ENCODE results near the gene ABLIM2. TPM values are rescaled to one million over a fixed set of nuclear protein-coding genes. Genes with fewer than 3 reads are reported as not detected.

The ABLIM2 gene
- total and polyA plus RNA-seq, 2 of the 8 experiments (the other 6 are each of a cell fraction or from before 2014, with no cell fraction given) = 2.8 to 3.0 TPM

DNA sequence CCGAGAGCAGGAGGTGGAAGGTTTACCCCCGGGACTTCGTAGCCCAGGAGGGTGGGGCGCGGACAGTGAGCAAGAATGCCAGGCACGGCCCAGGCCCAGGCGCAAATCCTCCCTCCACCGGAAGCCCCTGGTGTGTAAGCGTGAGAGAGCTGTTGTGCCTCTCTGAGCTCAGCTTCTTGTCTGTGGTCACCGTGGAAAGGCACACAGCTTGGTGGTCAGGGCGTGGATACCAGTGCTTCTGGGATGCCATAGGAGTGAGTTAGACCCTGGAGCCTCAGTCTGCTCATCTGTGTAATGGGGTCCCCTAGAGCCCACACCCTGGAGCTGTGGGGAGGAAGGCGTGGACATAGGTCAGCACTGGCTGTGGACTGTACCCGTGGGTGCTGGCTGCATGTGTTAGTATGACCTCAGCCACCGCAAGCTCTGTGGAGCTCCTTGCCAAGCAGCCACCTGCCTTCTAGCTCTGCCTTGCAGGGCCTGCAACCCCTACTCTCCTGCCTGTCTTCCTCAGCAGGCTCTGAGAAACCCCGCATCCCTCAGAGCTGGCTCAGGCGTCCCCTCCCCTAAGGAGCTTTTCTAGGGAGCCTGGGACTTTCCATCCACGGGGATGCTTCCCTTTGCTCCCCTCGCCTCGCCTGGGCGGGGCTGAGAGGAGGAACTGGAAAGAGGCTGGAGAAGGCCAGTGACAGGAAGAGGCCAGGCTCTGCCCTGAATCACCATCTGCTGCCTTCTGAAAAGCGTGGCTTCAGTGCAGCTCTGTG, 190.9 kb downstream of the ABLIM2 start:
- CTCF ChIA-PET (ENCODE audit: partially characterized antibody) = interaction anchor here (0.7 to 3.0 kb wide), 16 partner anchors 8 to 232 kb away, joined by 3 to 10 read pairs (median 3); no protein-coding TSS in a partner anchor
- WGBS, 2 experiments (ENCODE audit: extremely low coverage in 1 of 2, insufficient coverage in 1 of 2, insufficient read length in 1 of 2, insufficient replicate concordance in 2 of 2, low coverage in 1 of 2, low lambda C conversion rate in 2 of 2, missing lambda C conversion rate in 1 of 2) = 88% methylated on average over 21 of the region's 21 CpGs; no CpG with 5 or more reads in 1 of the 2 experiments
- H3K4me2 ChIP-seq (ENCODE audit: insufficient read depth in 1 of 2, low read depth in 2 of 2, low read length in 2 of 2) = no peak overlapping the region
- TF ChIP-seq TAF1 (IDR thresholded peaks at IDR 0.05; ENCODE audit: low read depth, low read length) = no peak
- TF ChIP-seq NANOG (IDR thresholded peaks at IDR 0.05; ENCODE audit: insufficient read depth, low read depth, low read length, poor library complexity, severe bottlenecking) = no peak
- TF ChIP-seq RFX5 (IDR thresholded peaks at IDR 0.05; ENCODE audit: borderline replicate concordance, low read depth, low read length) = no peak
- no peak for TF ChIP-seq TEAD4 (IDR thresholded peaks at IDR 0.05; ENCODE audit: low read depth, low read length)
- TF ChIP-seq, protein P1, sequence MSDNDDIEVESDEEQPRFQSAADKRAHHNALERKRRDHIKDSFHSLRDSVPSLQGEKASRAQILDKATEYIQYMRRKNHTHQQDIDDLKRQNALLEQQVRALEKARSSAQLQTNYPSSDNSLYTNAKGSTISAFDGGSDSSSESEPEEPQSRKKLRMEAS (IDR thresholded peaks at IDR 0.05) = no peak
- TF ChIP-seq, protein P2, sequence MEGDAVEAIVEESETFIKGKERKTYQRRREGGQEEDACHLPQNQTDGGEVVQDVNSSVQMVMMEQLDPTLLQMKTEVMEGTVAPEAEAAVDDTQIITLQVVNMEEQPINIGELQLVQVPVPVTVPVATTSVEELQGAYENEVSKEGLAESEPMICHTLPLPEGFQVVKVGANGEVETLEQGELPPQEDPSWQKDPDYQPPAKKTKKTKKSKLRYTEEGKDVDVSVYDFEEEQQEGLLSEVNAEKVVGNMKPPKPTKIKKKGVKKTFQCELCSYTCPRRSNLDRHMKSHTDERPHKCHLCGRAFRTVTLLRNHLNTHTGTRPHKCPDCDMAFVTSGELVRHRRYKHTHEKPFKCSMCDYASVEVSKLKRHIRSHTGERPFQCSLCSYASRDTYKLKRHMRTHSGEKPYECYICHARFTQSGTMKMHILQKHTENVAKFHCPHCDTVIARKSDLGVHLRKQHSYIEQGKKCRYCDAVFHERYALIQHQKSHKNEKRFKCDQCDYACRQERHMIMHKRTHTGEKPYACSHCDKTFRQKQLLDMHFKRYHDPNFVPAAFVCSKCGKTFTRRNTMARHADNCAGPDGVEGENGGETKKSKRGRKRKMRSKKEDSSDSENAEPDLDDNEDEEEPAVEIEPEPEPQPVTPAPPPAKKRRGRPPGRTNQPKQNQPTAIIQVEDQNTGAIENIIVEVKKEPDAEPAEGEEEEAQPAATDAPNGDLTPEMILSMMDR (IDR thresholded peaks at IDR 0.05; ENCODE audit: control extremely low read depth in 1 of 3, insufficient read depth in 1 of 3, low read depth in 1 of 3, low read length in 3 of 3) = no peak
- no peak for TF ChIP-seq MAFK (IDR thresholded peaks at IDR 0.05; ENCODE audit: low read depth, low read length)
- TF ChIP-seq, protein P3, sequence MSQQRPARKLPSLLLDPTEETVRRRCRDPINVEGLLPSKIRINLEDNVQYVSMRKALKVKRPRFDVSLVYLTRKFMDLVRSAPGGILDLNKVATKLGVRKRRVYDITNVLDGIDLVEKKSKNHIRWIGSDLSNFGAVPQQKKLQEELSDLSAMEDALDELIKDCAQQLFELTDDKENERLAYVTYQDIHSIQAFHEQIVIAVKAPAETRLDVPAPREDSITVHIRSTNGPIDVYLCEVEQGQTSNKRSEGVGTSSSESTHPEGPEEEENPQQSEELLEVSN (IDR thresholded peaks at IDR 0.05) = no peak

More for the DNA sequence above, 190.9 kb downstream of the ABLIM2 start:
- H3K27me3 ChIP-seq (replicated peaks in 1 of 4; ENCODE audit: control insufficient read depth in 3 of 4, extremely low read depth in 1 of 4, insufficient read depth in 3 of 4, low read length in 3 of 4) = no peaks in the 10 kb centered on the region; a peak in 1 of 7 replicates
- DNase-seq (ENCODE audit: low read depth in 1 of 2, low spot score in 2 of 2) (no peak), FAIRE-seq (no peak)
- H2AFZ ChIP-seq (ENCODE audit: low read length) = no peak overlapping the region
- H2BK12ac ChIP-seq (ENCODE audit: low read depth, low read length) = no peak overlapping the region; the same call in 1 of the 2 replicates
- no peak overlapping the region for H3K14ac ChIP-seq (ENCODE audit: insufficient read length)
- H2BK120ac ChIP-seq (replicated peaks; ENCODE audit: low read depth, low read length) = no peak overlapping the region
- peak overlapping the region; percentile 60; the same call in 1 of the 2 replicates for H2BK5ac ChIP-seq (ENCODE audit: low read depth, low read length)
- no peak overlapping the region for H3K27ac ChIP-seq (ENCODE audit: low read depth, low read length)
- H3K79me2 ChIP-seq (ENCODE audit: control insufficient read depth in 1 of 2, insufficient read depth in 2 of 2, low read length in 2 of 2) = no peaks in the 10 kb centered on the region
- 0 out of 2 replicates have a peak overlapping the region, but pooled peaks have one; percentile 72 for H2BK15ac ChIP-seq (ENCODE audit: low read length)
- no peaks in the 10 kb centered on the region; a peak in 1 of 4 replicates for H3K9me3 ChIP-seq (ENCODE audit: insufficient read depth in 2 of 2, low read depth in 1 of 2, low read length in 1 of 2)
- H2BK20ac ChIP-seq (ENCODE audit: low read length) = peak overlapping the region; percentile 86; the same call in 1 of the 2 replicates
- H3K18ac ChIP-seq (ENCODE audit: extremely low read depth, low read length) = no peak overlapping the region; the same call in 1 of the 2 replicates
- no peak overlapping the region for H3K4ac ChIP-seq (replicated peaks; ENCODE audit: insufficient read length, low read depth, low read length)
- POLR2A ChIA-PET (ENCODE audit: partially characterized antibody) = interaction anchor here (1.3 kb wide), 1 partner anchor 29 kb away, joined by 4 read pairs; no protein-coding TSS in a partner anchor
- H3K23me2 ChIP-seq (ENCODE audit: low read depth, low read length) = no peaks in the 10 kb centered on the region; the same call in 1 of the 2 replicates
- no peak overlapping the region for H4K5ac ChIP-seq (ENCODE audit: insufficient read length, low read depth, low read length)
- no peaks in the 10 kb centered on the region for H3K36me3 ChIP-seq (ENCODE audit: control insufficient read depth in 2 of 4, insufficient read depth in 4 of 4, low read length in 3 of 4)
- no peaks in the 10 kb centered on the region for H3K79me1 ChIP-seq (ENCODE audit: low read depth, low read length)
- H2AK5ac ChIP-seq (ENCODE audit: low read depth, low read length) = peak overlapping the region; percentile 66; the same call in 1 of the 2 replicates
- no peak overlapping the region for H3K56ac ChIP-seq (replicated peaks; ENCODE audit: insufficient read length, low read depth, low read length)
- H3K4me3 ChIP-seq (ENCODE audit: extremely low read depth in 1 of 4, insufficient read depth in 2 of 4, low read depth in 3 of 4, low read length in 4 of 4) = no peak overlapping the region
- no peak overlapping the region for H4K91ac ChIP-seq (replicated peaks; ENCODE audit: insufficient read length, low read length)
- H3K23ac ChIP-seq (ENCODE audit: insufficient read length) = no peak overlapping the region
- peaks cover 0 to 17% (median 2%) of the 10 kb centered on the region in 4 experiments; a peak in 6 of 7 replicates for H3K4me1 ChIP-seq (replicated peaks in 1 of 4; ENCODE audit: control insufficient read depth in 3 of 4, insufficient read depth in 4 of 4, low read length in 3 of 4)
- H3K9ac ChIP-seq (replicated peaks in 1 of 4; ENCODE audit: extremely low read depth in 1 of 4, low read depth in 3 of 4, low read length in 3 of 4) = no peak overlapping the region; a peak in 1 of 7 replicates
- H4K8ac ChIP-seq (ENCODE audit: extremely low read depth, insufficient read depth, low read length) = peak overlapping the region; percentile 71
- H4K20me1 ChIP-seq (replicated peaks in 1 of 2; ENCODE audit: control insufficient read depth in 1 of 2, insufficient read depth in 2 of 2, low read length in 2 of 2) = no peaks in the 10 kb centered on the region

All from H1 (cell line).